Stimulated activated naive CD8-positive, alpha-beta T cell treated with anti-CD3 and anti-CD28 coated beads, Interleukin-15, Interleukin-2, amounts not matched to agents 100 U/mL and 50 U/mL, for 24 hours (primary cell): ENCODE data around the gene MUTYH.
"Not testable (repeated sequence)": the region's sequence is repeated elsewhere in the genome, so short reads cannot be mapped to it uniquely, and the experiment has no call there.

Experiments
- ATAC-seq: fragments of 150-1000 bp; cut with Tn5 transposase; one replicate; pipeline ENCODE4 v1.10.0; 2021
- DNase-seq: peaks from one replicate; pipeline ENCODE4 v3.0.0; 2021

Gene MUTYH

DNA sequence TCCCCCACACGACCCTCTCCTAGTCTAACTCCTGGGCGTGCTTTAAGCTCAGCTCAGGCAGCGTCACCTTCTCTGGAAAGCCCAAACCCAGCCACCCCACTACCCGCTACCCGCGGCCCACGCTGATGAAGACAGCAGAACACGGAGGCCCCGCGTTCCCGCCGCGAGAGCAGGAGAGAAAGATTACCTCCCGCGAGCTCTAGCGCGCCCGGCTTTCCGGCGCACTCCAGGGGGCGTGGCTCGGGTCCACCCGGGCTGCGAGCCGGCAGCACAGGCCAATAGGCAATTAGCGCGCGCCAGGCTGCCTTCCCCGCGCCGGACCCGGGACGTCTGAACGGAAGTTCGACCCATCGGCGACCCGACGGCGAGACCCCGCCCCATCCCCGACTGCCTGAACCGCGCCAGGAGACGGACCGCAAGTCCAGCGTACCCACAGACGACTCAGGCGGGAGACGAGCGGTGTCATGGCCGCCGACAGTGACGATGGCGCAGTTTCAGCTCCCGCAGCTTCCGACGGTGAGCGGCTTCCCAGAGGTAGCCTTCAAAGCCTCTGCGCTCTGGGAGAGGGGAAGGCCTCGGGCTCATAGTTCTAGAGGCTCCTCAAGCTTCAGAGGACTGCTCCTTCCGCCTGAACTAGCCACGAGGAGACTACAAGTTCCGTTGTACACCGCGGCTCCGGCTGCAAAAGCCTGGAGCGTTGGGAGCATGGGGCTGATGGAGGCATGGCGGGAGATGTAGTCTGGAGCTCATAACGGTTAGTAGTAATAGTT is at the start of gene MUTYH, which contains the start of gene TOE1:
Gene MUTYH, minus strand, starts transcription at position 652 of the 770 bp plus-strand sequence. CDS start 5,935 bp downstream, outside the sequence.
Gene TOE1, plus strand, starts transcription at position 382 of the 770 bp plus-strand sequence. Its CDS starts 83 bp downstream, at position 465.
- ATAC-seq (peak; percentile 90), DNase-seq (peak; percentile 98)

DNA sequence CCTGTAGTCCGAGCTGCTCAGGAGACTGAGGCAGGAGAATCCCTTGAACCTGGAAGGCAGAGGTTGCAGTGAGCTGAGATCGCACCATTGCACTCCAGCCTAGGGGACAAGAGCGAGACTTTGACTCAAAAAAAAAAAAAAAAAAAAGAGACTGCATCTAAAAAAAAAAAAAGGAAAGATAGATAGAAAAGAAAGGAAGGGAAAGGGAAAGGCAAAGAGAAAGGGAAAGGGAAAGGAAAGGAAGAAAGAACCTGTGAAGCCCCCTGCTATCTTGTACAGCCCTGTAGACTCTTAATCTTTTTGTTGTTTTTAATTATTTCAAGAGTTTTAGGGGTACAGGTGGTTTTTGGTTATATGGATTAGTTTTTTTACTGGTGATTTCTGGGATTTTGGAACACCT is 46.0 kb upstream of the MUTYH start:
- DNase-seq (no peak), ATAC-seq (no peak)

DNA sequence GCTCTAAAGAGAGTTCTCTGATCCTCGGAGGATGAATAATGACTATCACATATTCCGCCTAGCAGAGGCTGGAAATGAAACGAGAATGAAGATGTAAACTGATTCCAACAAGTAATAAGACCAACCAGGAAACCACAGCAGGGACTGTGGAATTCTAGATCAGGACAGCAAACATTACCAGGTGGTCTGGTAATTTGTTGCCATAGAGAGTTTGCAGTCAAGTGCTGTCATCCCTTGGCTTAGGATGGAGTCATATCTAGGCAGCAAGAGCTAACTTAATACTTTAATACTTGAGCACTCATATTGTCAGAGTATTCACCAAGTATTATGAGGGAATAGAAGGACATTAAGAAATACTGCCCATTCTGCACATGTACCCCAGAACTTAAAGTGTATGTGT is 45.1 kb upstream of the MUTYH start:
- no peak for ATAC-seq
- no peak for DNase-seq

DNA sequence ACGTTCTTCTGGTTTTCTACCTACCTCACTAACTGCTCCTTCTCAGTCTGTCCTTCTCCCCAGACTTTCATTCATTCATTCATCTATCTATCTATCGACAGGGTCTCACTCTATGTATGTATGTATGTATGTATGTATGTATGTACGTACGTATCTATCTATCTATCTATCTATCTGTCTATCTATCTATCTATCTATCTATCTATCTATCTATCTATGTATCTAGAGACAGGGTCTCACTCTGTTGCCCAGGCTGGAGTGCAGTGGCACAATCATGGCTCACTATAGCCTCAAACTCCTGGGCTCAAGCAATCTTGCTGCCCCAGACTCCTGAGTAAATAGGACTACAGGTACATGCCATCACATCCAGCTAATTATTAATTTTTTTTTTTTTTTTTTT is 44.0 kb upstream of the MUTYH start:
- DNase-seq, ATAC-seq: not testable (repeated sequence)

DNA sequence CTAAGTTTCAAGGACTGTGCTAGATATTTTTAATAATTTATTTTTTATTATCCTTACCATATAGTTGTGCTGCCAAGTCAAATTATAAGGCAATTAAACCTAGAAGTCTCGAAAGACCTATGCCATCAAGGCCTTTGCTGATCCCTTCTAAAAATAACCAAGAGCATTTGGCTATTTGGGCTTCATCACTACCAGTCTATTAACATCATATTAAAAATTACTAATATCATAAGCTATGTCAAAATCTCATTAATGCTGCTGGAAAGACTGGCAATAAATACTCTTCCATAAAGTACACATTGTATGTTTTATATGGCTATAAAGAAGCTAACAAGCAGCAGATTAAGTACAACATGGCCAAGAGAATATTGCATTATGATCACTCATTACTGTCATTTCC is 43.0 kb upstream of the MUTYH start:
- DNase-seq, result no peak
- ATAC-seq, result no peak

DNA sequence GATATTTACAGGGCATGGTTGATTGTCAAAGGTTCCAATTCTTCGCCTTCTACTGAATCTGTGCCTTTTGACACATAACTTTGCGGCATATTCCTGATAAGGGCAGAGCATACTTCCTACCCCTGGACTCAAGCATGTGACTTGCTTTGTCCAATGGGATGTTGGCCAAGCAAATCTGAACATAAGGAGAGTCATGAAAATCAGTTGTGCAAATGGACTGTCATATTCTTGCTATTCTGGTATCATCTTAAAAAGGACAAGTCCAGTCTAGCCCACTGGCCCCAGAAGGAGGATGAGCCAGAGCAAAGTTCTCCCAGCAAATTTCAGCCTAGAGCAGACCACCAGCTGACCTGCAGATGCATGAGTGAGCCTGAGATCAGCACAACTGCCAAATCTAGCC is 41.0 kb upstream of the MUTYH start:
- ATAC-seq (no peak), DNase-seq (no peak)

DNA sequence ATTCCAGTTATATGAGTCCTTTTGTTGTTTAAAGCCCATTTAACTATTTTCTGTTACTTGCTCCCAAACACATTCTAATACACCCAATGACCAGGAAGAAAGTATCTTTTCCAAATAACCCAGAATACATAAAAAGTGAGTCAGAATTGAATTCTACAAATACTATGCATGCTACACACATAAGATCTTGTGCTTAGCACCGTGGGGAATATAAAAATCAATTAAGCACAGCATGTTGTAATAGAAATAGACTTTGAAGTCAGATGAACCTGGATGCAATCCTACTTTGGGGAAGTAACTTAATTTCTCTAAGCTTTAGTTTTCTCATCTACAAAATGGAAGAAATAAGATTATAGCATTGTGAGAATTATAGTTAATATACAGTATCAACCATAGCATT is 40.5 kb upstream of the MUTYH start:
- DNase-seq, result no peak

DNA sequence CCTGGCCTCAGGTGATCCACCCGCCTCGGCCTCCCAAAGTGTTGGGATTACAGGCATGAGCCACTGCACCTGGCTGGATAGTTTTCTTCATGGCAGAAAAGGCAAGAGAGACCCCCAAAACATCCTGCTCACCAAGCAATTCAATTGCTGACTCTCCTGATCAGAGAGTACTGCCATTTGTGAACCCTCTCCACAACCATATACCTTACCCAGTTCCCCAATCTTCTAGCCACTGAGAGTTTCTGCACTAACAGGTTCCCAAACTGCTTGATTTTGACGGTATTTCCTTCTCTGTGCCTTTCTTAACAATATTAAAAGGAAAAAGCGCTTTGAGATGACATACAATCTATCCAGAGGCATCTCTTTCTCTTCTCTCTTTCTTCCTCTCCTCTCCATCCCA is 39.9 kb upstream of the MUTYH start:
- ATAC-seq (no peak), DNase-seq (no peak)

More for the DNA sequence above, 40.5 kb upstream of the MUTYH start:
- no peak for ATAC-seq

DNA sequence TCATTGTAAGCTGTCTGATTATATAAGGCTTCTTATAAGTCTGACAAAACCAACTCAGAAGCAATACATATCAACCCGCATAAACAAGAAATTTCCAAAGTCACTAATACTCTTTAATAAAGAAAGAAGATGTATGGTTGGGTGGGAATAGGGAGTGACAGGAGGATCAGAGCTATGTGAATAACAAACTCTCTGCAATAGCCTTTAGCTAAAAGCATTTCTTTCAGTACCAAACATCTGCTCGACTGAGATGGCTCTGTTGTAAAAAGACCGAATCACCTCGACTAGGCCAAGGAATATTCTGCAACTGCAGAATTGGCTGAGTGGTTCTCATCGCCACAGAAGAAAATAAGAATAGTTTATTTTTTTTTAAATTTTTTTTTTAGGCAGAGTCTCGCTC is 39.3 kb upstream of the MUTYH start:
- DNase-seq, result no peak
- no peak for ATAC-seq

DNA sequence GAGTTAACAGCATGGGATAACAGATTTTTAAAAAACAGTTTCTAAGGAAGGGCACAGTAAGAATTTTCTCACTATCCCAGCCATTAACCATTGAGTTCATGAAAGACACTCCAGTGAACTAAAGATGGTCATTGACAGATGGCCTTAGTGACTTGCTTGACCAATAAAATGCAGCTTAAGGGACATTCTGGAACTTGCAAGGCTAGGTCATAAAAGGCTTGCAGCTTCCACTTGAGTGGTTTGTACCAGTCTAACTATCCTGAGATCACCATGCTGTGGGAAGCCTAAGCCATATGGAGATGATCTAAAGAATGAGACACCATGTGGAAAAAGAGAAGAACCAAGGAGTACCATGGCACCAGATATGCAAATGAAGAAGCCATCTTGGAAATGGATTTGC is 37.9 kb upstream of the MUTYH start:
- ATAC-seq, result no peak
- DNase-seq, result no peak

DNA sequence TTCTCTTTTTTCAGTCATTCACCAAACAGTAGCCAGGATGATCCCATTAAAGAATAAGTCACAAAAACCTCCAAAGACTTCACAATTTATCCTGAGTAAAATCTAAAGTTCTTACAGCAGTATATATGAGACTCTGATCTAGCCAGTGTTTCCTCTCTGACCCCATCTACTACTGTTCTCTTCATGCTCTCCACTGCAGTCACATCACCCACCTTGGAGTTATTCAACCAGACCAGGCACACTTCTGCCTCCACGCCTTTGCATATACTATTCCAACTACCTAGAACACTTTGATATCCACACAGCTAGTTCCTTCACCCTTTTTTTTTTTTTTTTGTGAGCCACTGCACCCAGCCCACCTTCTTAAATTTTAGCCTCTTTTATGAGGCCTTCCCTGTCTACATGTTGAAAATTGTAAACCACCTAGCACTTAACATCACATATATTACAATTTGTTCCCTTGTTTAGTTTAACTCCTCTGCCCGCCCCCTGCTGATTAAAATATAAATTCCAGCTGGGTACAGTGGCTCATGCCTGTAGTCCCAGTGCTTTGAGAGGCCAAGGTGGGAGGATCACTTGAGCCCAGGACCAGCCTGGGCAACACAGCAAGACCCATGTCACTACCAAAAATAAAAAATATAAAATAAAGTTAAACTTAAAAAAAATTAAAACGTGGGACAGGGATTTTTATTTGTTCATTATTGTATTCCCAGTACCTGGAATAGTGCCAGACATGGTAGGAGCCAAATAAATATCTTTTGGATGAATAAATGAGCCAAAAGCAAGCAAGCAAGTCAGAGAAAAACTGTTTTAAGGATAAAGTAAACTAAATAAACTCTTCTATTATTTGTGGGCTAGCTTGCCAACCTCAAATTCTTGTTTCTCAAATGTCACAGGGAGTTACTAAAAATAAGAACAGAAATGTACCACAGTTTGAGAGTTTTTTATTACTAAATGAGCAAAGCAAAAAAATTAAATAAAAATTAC is 35.2 kb upstream of the MUTYH start:
- no peak for DNase-seq
- no peak for ATAC-seq

DNA sequence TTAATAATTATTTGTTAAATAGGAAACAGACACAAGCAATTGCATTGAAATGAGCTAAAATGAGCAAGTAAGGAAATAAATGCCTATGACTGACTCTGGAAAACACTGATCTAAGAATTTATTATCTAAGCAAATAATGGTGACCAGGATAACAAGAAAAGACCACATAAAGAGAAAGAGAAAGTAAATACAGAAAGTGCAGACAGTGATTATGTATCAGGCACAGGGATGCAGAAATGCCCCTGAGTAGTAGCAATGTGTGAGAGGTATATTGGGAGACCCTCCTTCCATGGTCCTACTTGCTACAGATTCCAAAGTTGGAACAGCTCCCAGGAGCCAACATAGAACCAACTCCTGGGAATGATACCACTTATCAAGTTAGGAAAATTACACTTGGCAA is 33.3 kb upstream of the MUTYH start:
- DNase-seq (no peak), ATAC-seq (no peak)

DNA sequence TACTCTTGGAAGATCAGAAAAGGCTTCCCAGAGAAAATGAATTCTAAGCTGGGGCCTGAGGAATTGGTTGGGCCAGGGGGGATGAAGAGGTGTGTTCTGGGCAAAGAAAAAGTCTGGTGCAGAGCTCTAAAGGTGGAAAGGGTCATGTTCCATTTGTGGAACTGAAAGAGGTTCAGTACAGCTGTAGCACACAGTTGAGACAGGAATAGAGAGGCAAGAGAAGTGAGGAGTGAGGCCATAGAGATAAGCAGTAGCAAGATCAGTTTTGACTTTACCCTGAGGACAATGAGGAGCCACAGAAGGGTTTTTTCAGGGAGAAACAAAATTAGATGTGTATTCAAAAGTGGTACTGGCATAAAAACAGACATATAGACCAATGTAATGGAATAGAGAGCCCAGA is 30.3 kb upstream of the MUTYH start:
- ATAC-seq (no peak), DNase-seq (no peak)

DNA sequence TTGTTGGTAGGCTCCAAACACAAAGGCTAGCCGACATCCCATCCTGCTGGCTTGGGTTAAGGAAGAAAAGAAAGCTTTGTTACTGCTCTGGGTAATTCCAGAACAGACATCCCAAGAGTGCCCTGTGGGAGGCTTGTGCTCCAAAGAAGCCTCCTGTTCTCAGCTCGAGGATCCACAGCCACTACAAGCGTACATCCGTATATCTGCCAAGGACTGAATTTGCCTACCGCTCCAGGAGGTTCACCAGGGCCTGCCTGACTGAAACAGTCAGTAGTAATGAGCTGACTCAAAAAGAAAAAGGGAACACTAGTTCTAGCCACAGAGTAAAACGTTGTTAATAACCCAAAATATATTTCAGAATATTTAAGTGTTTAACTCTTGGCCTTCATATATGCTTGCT is 24.8 kb upstream of the MUTYH start:
- no peak for DNase-seq
- ATAC-seq, result no peak

DNA sequence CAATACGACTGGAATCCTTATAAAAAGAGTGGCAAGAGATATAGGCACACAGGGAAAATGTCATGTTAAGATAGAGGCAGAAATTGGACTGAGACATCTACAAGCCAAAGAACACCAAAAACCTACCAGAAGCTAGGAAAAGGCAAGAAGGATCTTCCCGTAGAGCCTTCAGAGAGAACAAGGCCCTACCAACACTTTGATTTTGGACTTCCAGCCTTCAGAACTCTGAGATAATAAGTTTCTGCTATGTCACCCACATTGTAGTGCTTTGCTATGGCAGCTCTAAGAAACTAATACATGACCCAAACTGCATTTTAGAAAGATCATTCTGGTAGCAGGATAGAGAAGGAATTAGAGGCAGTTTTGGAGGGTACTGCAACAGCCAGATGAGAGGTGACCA is 24.1 kb upstream of the MUTYH start:
- no peak for DNase-seq
- ATAC-seq, result no peak

DNA sequence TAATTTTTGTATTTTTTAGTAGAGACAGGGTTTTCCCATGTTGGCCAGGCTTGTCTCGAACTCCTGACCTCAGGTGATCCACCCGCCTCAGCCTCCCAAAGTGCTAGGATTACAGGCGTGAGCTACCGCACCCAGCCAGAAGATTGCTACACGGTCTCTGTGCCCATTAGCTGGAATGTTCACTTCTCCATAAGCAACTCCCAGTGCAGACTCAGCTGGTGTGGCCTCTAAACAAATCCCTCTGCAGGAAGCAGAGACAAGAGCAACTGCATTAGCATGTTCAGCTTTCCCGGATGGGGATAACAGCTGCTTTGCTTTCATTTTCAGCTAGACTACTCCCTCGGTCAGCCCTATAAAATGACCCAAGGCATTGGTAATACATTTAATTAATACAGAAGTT is 20.7 kb upstream of the MUTYH start:
- DNase-seq, result not testable (repeated sequence)

DNA sequence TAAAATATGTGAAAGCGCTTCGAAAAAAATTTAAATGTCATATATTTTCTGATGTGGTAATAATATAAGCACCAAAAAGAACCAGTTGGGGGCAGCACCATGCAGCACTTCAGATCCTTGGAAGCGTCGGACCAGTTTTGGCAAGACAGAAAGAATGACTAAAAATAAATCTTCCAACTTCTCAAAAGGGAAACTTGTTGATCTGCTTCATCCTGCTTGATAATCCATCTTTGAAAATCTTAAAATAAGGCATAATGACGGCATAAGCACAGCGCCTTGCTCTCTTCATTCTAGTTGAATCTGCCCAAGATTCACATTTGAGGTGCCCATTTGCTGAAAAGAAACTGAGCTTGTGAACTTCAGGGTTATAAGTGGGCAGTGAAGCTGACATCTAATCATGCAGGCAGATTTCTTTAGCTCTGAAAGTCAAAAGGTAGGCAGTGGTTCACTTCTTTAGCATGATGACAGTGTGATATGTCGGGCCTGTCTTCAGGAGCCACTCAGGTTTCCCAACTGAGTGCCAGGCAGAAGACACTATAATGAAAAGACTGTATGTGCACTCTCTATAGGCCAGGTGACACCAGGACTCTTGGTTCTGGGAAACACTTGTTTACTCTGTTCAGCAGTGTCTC is 19.8 kb upstream of the MUTYH start:
- ATAC-seq (peak; percentile 55), DNase-seq (peak; percentile 59)

More for the DNA sequence above, 20.7 kb upstream of the MUTYH start:
- ATAC-seq, result not testable (repeated sequence)

DNA sequence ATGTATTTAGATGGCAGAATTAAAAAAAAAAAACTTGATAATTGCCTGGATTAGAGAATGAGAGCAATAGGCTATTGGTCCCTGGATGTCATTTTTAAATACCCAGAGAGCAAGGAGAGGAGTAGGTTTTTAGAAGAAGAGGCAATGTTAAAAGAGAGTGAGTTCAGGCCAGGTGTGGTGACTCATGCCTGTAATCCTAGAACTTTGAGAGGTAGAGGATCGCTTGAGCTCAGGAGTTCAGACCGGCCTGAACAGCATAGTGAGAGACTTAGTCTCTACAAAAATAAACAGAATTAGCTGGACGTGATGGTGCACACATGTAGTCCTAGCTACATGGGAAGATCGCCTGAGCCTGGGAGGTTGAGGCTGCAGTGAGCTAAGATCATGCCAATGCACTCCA is 15.9 kb upstream of the MUTYH start:
- no peak for ATAC-seq

DNA sequence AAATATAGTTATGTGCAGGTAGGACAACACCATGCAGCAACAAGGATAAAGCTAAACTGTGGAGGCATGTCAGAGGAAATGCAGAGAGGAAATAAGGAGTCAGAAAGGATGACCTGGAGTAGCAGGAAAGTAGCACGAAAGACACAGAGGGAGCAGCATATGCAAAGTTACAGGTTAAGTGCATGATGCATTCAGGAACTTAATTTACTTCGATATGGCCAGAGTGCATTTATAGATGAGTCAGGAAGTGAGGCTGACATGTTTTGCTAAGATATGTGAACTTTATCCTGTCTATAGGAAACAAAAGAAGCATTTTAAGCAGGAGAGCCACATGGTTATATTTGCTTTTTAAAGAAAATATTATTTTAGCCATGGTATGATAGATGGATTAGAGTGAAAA is 15.4 kb upstream of the MUTYH start:
- DNase-seq (no peak), ATAC-seq (no peak)

More for the DNA sequence above, 15.9 kb upstream of the MUTYH start:
- DNase-seq, result no peak

DNA sequence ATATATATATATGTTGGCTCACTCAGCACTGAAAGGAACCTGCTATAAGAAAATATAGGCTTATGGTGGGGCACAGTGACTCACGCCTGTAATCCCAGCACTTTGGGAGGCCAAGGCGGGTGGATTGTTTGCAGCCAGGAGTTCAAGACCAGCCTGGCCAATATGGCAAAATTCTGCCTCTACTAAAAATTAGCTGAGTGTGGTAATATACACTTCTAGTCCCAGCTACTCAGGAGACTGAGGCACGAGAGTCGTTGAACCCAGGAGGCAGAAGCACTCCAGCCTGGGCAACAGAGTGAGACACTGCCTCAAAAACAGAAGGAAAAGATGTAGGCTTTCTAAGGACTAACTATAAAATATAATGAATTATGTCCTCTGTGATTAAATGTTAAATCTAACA is 14.6 kb upstream of the MUTYH start:
- no peak for ATAC-seq
- DNase-seq, result no peak

DNA sequence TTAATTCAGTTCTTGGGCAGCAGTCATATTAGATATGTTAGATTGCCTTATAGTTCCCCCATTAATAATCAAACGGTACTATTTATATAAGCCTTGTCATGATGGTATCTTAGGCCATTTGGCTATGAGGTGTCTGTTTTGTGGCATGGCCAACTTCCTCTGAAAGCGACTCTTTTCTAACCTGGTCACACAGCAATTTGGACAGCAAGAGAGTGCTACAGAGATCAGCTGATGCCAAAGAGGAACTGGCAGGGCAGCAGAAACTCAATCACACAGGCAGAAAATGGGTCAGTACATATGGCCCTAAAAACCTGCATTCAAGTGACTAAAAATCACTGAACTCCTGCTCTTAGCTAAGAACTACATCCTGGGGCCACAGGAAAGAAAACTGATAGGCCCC is 13.4 kb upstream of the MUTYH start:
- no peak for ATAC-seq

DNA sequence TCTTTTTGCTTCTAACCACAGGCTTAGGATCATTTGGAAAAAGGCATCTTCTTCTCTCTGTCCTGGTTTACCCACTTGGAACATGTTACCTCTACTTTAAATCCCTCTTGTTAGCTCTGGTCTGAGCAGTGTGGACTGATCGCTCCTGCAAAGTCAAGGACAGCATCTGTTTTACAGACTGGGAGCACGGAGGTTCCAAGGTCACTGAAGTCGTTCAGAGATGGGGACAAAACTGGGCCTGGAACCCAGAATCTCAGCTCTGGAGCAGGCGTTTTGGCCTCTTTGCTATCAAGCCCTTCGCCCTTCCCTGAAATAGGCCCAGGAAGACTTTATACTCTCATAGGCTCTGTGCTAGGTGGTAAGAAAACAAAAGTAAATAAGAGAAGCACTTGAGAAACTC is 11.3 kb upstream of the MUTYH start:
- no peak for DNase-seq
- ATAC-seq, result no peak

More for the DNA sequence above, 13.4 kb upstream of the MUTYH start:
- no peak for DNase-seq
